NCI-H2227 (cell line): ENCODE results near the gene RGS14.
A peak's percentile ranks its signal among the peaks of the same experiment; 100 is the strongest.

ENCODE experiments used
- DNase-seq: peaks from one replicate; lab custom pipeline; 2025; ENCODE audit not compliant: unreplicated experiment; lab: John Stamatoyannopoulos, UW

RGS14 gene

GRCh38 chr5:177377851-177378776 lies 20.4 kb downstream of the RGS14 start:
- DNase-seq = no peak

GRCh38 chr5:177378884-177379883 lies 21.5 kb downstream of the RGS14 start:
- no peak for DNase-seq

DNA sequence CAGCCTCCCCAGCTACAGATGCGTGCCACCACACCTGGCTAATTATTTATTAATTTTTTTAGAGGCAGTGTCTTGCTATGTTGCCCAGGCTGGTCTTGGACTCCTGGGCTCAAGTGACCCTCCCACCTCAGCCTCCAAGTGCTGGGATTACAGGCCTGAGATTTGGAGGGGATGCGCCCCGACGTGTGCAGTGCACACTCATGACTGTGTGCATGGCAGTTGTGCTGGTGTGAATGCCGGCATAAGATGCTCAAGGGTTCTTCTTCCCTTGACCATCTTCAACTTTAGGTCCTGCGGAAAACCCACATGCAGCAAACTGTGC lies 23.0 kb downstream of the RGS14 start:
- no peak for DNase-seq

GRCh38 chr5:177382423-177383029 lies 24.8 kb downstream of the RGS14 start:
- no peak for DNase-seq

DNA sequence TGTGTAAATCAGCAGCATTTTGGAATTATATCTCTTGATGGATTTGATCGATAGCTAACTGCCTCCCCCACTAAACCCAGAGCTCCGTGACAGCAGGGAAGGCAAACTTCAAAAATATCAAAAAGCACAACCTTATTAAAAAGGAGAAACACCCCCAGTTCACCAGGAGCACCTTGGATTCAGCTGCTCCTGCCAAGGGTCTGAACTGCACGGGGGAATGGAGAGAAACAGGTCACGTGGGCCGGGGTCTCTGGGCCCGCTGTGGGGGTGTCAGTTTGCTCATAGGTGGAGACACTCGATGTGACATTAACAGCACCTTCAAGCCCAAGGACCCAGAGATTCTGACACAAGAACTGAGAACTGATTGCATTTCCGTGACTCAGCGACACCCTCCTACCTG lies 25.5 kb downstream of the RGS14 start:
- no peak for DNase-seq

DNA sequence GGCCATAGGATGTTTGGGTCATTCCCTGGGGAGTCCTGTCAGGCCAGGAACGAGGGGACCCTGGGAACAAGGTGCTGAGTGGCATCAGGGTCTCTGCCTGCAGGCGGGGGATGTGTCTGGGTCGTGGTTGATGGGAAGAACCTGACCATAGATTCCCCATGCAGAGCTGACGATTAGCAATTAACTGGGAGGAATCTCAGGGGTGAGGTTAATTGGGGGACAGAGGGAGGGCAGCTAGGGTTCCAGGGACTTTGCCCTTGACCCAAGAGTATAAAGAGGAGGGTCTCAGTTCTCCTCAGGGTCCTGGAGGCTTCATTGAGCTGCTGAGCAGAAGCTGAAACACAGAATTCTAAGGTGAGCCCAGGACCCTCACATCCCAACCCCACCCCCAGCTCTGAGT lies 26.4 kb downstream of the RGS14 start, which contains the start of gene SLC34A1:
TSS of gene SLC34A1 (plus strand) at position 301 of the 400 bp plus-strand sequence. CDS start 1,308 bp downstream, outside the sequence.
- no peak for DNase-seq

- no peak for DNase-seq
Measured at GRCh38 chr5:177385720-177386119, 28.0 kb downstream of the RGS14 start.

DNA sequence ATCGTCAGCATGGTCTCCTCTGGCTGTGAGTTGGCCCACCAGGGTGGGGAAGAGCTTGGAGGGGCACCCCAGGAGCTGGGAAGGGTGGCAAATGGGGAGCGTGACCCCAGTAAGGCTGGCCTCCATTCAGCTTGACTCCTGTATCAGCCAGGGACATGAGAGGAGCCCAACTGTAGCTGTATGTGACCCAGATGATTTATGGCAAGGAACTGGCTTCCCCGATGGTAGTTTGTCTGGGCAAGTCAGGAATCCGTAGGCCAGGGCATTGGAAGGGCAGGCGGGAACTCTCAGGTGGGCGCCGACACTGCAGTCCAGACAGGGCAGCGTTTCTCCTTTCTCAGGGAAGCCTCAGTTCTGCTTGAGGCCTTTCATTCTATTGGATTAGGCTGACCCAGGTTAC lies 28.8 kb downstream of the RGS14 start:
- DNase-seq = no peak

DNA sequence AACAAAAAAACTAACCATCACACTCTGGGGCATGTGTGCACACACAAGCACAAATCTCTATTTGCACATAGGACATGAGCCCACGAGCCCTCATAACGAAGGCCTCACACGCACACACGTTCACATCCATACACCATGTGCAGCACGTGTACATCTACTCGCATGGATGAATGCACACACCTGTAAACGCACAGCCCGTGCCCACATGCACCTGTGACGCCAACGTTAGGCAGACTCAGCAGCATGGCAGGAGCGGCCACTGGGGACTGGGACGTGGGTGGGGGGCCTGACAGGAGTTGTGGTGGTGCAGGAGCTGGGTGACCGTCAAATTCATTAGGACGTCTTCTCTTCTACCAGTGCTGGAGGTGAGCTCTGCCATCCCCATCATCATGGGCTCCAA lies 29.7 kb downstream of the RGS14 start:
- no peak for DNase-seq

GRCh38 chr5:177388521-177389052 lies 30.9 kb downstream of the RGS14 start:
- DNase-seq = no peak

DNA sequence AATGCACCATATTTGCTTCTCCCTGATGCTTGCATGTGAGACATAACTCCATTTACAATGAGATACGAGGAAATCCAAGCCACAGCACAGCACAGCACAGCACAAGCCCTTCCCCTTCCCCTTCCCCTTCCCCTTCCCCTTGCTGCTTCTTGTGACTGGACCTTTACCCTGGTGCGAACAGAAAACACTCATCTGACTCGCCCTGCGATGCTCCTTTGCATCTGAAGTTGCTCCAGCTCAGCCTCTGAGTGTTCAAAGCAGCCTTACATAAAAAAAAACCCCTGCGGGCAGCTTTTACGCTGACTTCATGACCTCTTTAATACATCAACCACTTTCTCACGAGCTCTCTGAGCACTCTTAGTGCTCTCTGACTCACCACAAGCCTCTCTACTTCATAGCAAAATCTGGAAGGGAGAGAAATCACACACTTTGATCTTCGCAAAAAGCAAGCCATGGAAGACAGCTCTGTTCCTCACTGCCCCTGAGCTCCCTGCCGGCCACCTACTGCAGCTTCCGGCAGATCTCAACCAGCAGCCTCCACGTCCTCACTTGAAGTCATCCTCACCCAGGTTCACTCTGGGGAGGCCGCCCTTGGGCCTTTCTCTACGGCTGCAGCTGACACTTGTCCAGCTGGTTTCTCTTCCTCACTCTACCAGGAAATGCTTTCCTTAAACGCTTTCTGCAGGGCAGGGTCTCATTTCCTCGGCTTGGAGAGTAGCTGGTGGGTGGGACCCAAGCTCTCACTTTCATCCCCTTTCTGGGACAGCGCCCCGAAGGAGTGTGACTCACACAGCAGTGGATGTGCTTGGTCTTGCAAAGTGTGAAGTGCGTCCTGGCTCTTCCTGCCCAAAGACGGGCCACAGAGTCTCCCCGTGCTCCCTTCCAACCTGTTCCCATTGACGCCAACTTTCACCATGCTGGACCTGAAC lies 31.8 kb downstream of the RGS14 start:
- no peak for DNase-seq

DNA sequence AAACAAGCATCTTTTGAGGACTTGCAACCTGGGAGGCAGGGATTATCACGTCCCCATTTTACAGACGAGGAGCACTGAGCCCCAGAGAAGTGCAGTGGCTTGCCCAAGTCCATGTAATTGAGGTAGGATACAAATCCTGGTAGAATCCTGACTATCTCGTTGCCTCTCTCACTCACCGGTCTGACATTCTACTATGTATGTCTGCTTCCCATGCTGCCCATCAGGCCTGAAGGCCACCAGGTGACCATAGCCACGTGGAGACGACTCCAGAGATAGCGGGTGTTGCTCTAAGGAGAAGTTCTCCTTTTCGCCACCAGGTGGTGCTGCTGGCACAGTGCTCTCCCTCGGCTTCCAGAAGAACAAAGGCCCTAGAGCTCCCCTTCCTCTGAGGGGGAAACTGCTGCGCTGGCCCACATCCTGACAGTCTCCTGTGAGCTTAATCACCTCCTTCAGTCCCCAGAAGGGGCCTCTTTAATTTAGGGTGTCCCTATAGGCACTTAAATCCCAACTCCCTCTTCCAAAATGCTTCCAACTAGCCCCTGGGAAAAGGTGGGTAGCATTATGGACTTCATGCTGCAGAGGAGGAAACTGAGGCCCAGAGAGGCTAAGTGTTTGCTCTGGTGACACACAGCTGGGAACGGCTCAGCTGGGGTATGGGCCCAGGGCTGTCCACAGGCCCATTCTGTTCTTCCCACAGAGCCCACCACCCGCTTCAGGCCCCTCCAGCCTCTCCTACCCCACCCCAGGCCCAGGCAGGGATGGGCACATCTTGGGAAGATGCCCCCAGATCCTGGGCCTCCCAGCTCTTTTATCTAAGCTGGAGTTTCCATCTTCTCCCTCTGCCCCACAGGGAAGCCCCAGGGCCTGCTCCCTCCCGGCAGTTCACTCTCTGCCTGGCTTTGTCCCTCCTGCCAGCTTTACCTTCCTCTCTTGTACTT lies 32.9 kb downstream of the RGS14 start:
- DNase-seq = peak; percentile 86

- no peak for DNase-seq
Measured at GRCh38 chr5:177392765-177393164, 35.0 kb downstream of the RGS14 start.

- DNase-seq = no peak
Measured at GRCh38 chr5:177393206-177393765, 35.6 kb downstream of the RGS14 start.

- no peak for DNase-seq
Measured at GRCh38 chr5:177393990-177394389, 36.3 kb downstream of the RGS14 start.

- no peak for DNase-seq
Measured at GRCh38 chr5:177396078-177396477, 38.4 kb downstream of the RGS14 start.

DNA sequence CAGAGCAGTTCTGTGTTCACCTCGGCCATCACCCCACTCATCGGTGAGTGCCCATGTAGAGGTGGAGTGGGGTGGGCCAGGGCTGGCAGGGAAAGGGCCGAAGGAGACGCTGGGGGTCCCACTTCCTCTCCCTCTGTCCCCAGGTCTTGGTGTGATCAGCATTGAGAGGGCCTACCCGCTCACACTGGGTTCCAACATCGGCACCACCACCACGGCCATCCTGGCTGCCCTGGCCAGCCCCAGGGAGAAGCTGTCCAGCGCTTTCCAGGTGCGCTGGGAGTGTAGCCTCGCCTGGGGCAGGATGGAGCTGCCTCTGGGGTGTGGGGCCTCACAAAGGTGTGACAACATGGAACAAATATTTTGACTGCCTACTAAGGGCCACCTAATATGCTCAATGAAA lies 39.1 kb downstream of the RGS14 start:
- no peak for DNase-seq

GRCh38 chr5:177397875-177398390 lies 40.2 kb downstream of the RGS14 start:
- DNase-seq = no peak
